HepG2 (cell line): Measurements from ENCODE around the gene TXNL4B. TPM values are rescaled to one million over a fixed set of nuclear protein-coding genes. Genes with fewer than 3 reads are reported as not detected.

Experiments
- ARHGAP35 ChIP-seq: sonication (generic); formaldehyde crosslinking; IDR thresholded peaks from 2 replicates; pipeline ENCODE4 v1.9.0; 2022; ENCODE audit warnings: mild to moderate bottlenecking, inconsistent platforms, moderate library complexity, missing genetic modification reagents, borderline replicate concordance
- CC2D1A ChIP-seq: sonication (generic); formaldehyde crosslinking; IDR thresholded peaks from 2 replicates; pipeline ENCODE4 v1.8.1; 2023; ENCODE audit warnings: mild to moderate bottlenecking, missing genetic modification reagents
- CSRNP2 ChIP-seq: sonication (generic); formaldehyde crosslinking; conservative IDR thresholded peaks from 2 replicates; pipeline ENCODE4 v1.8.0; 2022; ENCODE audit warnings: low read depth, missing genetic modification reagents
- E2F1 ChIP-seq: sonication (generic); formaldehyde crosslinking; IDR thresholded peaks from 2 replicates; pipeline ENCODE4 v1.5.0; 2020; ENCODE audit warnings: missing genetic modification reagents
- HMGA1 ChIP-seq: sonication (generic); formaldehyde crosslinking; conservative IDR thresholded peaks from 2 replicates; pipeline ENCODE4 v1.4.0; 2020; ENCODE audit warnings: missing genetic modification reagents
- HOXD1 ChIP-seq: sonication (generic); formaldehyde crosslinking; IDR thresholded peaks from 2 replicates; pipeline ENCODE4 v1.5.0; 2020; ENCODE audit warnings: missing genetic modification reagents
- MAFG ChIP-seq: sonication (generic); formaldehyde crosslinking; IDR thresholded peaks from 2 replicates; pipeline ENCODE4 v1.5.1; 2020; ENCODE audit warnings: mild to moderate bottlenecking, missing genetic modification reagents
- SIX1 ChIP-seq: sonication (generic); formaldehyde crosslinking; IDR thresholded peaks from 2 replicates; pipeline ENCODE4 v1.4.0; 2020; ENCODE audit warnings: missing genetic modification reagents, borderline replicate concordance
- SKI ChIP-seq: fragments of 450-650 bp; IDR thresholded peaks from one replicate; pipeline ENCODE4 v1.6.1; 2018; ENCODE audit warnings: mild to moderate bottlenecking; ENCODE audit not compliant: partially characterized antibody
- SOX13 ChIP-seq, 3 experiments: fragments of 450-650 bp in 1 of 3; sonication (generic) in 1 of 3; formaldehyde crosslinking in 1 of 3; IDR thresholded peaks in 2 of 3; conservative IDR thresholded peaks in 1 of 3; 2 replicates each; pipeline versions ENCODE4 v1.5.0 to v1.6.1; 2016 to 2020; ENCODE audit warnings: antibody characterized with exemption in 1 of 3, mild to moderate bottlenecking in 1 of 3, missing compliant biosample characterization in 1 of 3, missing genetic modification reagents in 1 of 3, moderate library complexity in 1 of 3
- SOX6 ChIP-seq, 2 experiments: fragments of 450-650 bp in 1 of 2; sonication (generic) in 1 of 2; formaldehyde crosslinking in 1 of 2; IDR thresholded peaks; 2 replicates each; pipeline versions ENCODE4 v1.4.0 to v1.6.1; 2017 to 2020; ENCODE audit warnings: antibody characterized with exemption in 1 of 2, mild to moderate bottlenecking in 1 of 2, missing genetic modification reagents in 1 of 2
- SP4 ChIP-seq: sonication (generic); formaldehyde crosslinking; IDR thresholded peaks from 2 replicates; pipeline ENCODE4 v1.8.1; 2023; ENCODE audit warnings: mild to moderate bottlenecking, missing genetic modification reagents
- STAG1 ChIP-seq: sonication (generic); formaldehyde crosslinking; IDR thresholded peaks from 2 replicates; pipeline ENCODE4 v1.4.0; 2020; ENCODE audit warnings: missing genetic modification reagents
- TMF1 ChIP-seq: sonication (generic); formaldehyde crosslinking; IDR thresholded peaks from 2 replicates; pipeline ENCODE4 v1.8.1; 2022; ENCODE audit warnings: low read depth, missing genetic modification reagents
- ZBTB7A ChIP-seq: sonication (generic); formaldehyde crosslinking; IDR thresholded peaks from 2 replicates; pipeline ENCODE4 v1.8.0; 2022; ENCODE audit warnings: mild to moderate bottlenecking, missing genetic modification reagents
- ZFP91 ChIP-seq: sonication (generic); formaldehyde crosslinking; IDR thresholded peaks from 2 replicates; pipeline ENCODE4 v1.9.0; 2022; ENCODE audit warnings: missing genetic modification reagents, mild to moderate bottlenecking, borderline replicate concordance
- ZMYM4 ChIP-seq: sonication (generic); formaldehyde crosslinking; IDR thresholded peaks from 2 replicates; pipeline ENCODE4 v1.8.1; 2023; ENCODE audit warnings: mild to moderate bottlenecking, missing genetic modification reagents
- ZNF432 ChIP-seq: sonication (generic); formaldehyde crosslinking; IDR thresholded peaks from 2 replicates; pipeline ENCODE4 v1.5.0; 2020; ENCODE audit warnings: missing genetic modification reagents, mild to moderate bottlenecking, borderline replicate concordance
- ZNF563 ChIP-seq: sonication (generic); formaldehyde crosslinking; IDR thresholded peaks from 2 replicates; pipeline ENCODE4 v1.8.0; 2022; ENCODE audit warnings: mild to moderate bottlenecking, moderate library complexity, missing genetic modification reagents
- ZNF605 ChIP-seq: sonication (generic); formaldehyde crosslinking; IDR thresholded peaks from 2 replicates; pipeline ENCODE4 v1.8.0; 2022; ENCODE audit warnings: mild to moderate bottlenecking, missing genetic modification reagents
- ZNF704 ChIP-seq: sonication (generic); formaldehyde crosslinking; IDR thresholded peaks from 2 replicates; pipeline ENCODE4 v1.8.1; 2023; ENCODE audit warnings: mild to moderate bottlenecking, inconsistent platforms, moderate library complexity, missing genetic modification reagents, borderline replicate concordance
- ZNF788 ChIP-seq: sonication (generic); formaldehyde crosslinking; IDR thresholded peaks from 2 replicates; pipeline ENCODE4 v1.5.0; 2020; ENCODE audit warnings: mild to moderate bottlenecking, missing genetic modification reagents, borderline replicate concordance
- polyA plus RNA-seq, 8 experiments: library from polyadenylated mRNA; depleted of rRNA in 3 of 8; stranded (reverse) in 7 of 8; unstranded in 1 of 8; fragments of >200 nt; fragmentation: Illumina TruSeq in 4 of 8; extraction: Trizol in 4 of 8; gene quantifications; 2 replicates each; pipeline versions ENCODE4 v1.2.1 to v1.2.3, GENCODE V29; 2011 to 2016; ENCODE audit warnings: low read depth in 4 of 8, missing spikeins in 1 of 8, mixed read lengths in 1 of 8; ENCODE audit not compliant: insufficient read depth in 1 of 8
- total RNA-seq, 5 experiments: library from RNA; depleted of rRNA; stranded (reverse); fragments of >200 nt; fragmentation: Illumina TruSeq; extraction: Trizol; gene quantifications; 2 replicates each; pipeline ENCODE4 v1.2.3, GENCODE V29; 2016; ENCODE audit warnings: low read depth in 1 of 5

Gene TXNL4B
- total and polyA plus RNA-seq, 2 of the 13 experiments (the other 11 are each of a cell fraction or from before 2014, with no cell fraction given), result 17.4 to 18.3 TPM

- TF ChIP-seq ARHGAP35 (CRISPR knock-in tag), result peak; percentile 29; the same call in 1 of the 2 replicates
- peak; percentile 55 for TF ChIP-seq SKI
- 0 out of 2 replicates have a peak, but pooled peaks have one; percentile 51 for TF ChIP-seq TMF1
- TF ChIP-seq SOX6 (IDR thresholded peaks at IDR 0.05), result no peak
- peak; percentile 58; the same call in 1 of the 2 replicates for TF ChIP-seq SOX6 (CRISPR knock-in tag; IDR thresholded peaks at IDR 0.05)
- TF ChIP-seq E2F1 (CRISPR knock-in tag), result peak; percentile 45
- TF ChIP-seq STAG1, result peak; percentile 12; the same call in 1 of the 2 replicates
- TF ChIP-seq ZNF563 (CRISPR knock-in tag), result 0 out of 2 replicates have a peak, but pooled peaks have one; percentile 62
- TF ChIP-seq ZNF704 (CRISPR knock-in tag), result no peak
- peak; percentile 44; the same call in 1 of the 2 replicates for TF ChIP-seq HOXD1
- TF ChIP-seq CSRNP2 (CRISPR knock-in tag), result no peak
- TF ChIP-seq ZBTB7A, result 0 out of 2 replicates have a peak, but pooled peaks have one; percentile 18
- no peak for TF ChIP-seq MAFG (CRISPR knock-in tag)
- TF ChIP-seq ZMYM4 (CRISPR knock-in tag), result peak; percentile 83
- peak; percentile 84; the same call in 1 of the 2 replicates for TF ChIP-seq ZFP91 (CRISPR knock-in tag)
- TF ChIP-seq ZNF788 (CRISPR knock-in tag), result peak; percentile 85
- peak; percentile 64 for TF ChIP-seq ZNF605
- TF ChIP-seq ZNF432 (CRISPR knock-in tag), result no peak
- peak; percentile 85 for TF ChIP-seq SP4 (CRISPR knock-in tag)
- TF ChIP-seq SOX13 (IDR thresholded peaks at IDR 0.05), result no peak
- TF ChIP-seq SOX13 (CRISPR knock-in tag; conservative IDR thresholded peaks at IDR 0.05 in 1 of 2, IDR thresholded peaks at IDR 0.05 in 1 of 2), result peak in 1 of 2 experiments; percentile 22; a peak in 1 of 4 replicates
- no peak for TF ChIP-seq CC2D1A (CRISPR knock-in tag)
- no peak for TF ChIP-seq HMGA1
- TF ChIP-seq SIX1 (CRISPR knock-in tag), result peak; percentile 65; the same call in 1 of the 2 replicates
Measured at GRCh38 chr16:72093448-72094265, at the start of gene TXNL4B, which contains the start of gene DHX38 (continued).
